Heart right ventricle (tissue), 16 donors: ENCODE results near the gene GPR12. TPM values are rescaled to one million over a fixed set of nuclear protein-coding genes. Genes with fewer than 3 reads are reported as not detected.
"Not testable (repeated sequence)": the region's sequence is repeated elsewhere in the genome, so short reads cannot be mapped to it uniquely, and the experiment has no call there.

Source experiments
- ATAC-seq, 8 donors: fragments of 200-7000 bp; cut with Tn5 transposase; one replicate each; pipeline ENCODE4 v1.9.1; 2020; ENCODE audit warnings: mild to moderate bottlenecking in 8 of 8, moderate library complexity in 8 of 8, moderate number of reproducible peaks in 1 of 8
- DNase-seq, 2 donors: peaks; one replicate each; pipeline ENCODE4 v3.0.0-alpha.2; 2020
- H3K27ac ChIP-seq, 10 donors: fragments of 200-600 bp; sonication (generic) in 2 of 10; one replicate each; pipeline versions ENCODE4 v1.5.0 to v1.8.0; 2020 to 2022; ENCODE audit warnings: mild to moderate bottlenecking in 3 of 10
- H3K27me3 ChIP-seq, 7 donors: fragments of 200-600 bp; one replicate each; pipeline ENCODE4 v1.8.0; 2021 to 2022; ENCODE audit warnings: mild to moderate bottlenecking in 2 of 7
- H3K36me3 ChIP-seq, 9 donors: fragments of 200-600 bp; sonication (generic) in 1 of 9; one replicate each; pipeline versions ENCODE4 v1.5.0 to v1.8.0; 2020 to 2022; ENCODE audit warnings: mild to moderate bottlenecking in 2 of 9
- H3K4me1 ChIP-seq, 9 donors: fragments of 200-600 bp; sonication (generic) in 1 of 9; one replicate each; pipeline versions ENCODE4 v1.5.0 to v1.8.0; 2020 to 2022; ENCODE audit warnings: mild to moderate bottlenecking in 4 of 9
- H3K4me3 ChIP-seq, 10 donors: fragments of 200-600 bp; sonication (generic) in 2 of 10; one replicate each; pipeline versions ENCODE4 v1.5.0 to v1.8.0; 2020 to 2022; ENCODE audit warnings: mild to moderate bottlenecking in 7 of 10, moderate library complexity in 2 of 10
- H3K9me3 ChIP-seq, 11 donors: fragments of 200-600 bp in 10 of 11; sonication (generic) in 2 of 11; one replicate each; pipeline versions ENCODE4 v1.5.0 to v1.8.0; 2013 to 2022; ENCODE audit warnings: mild to moderate bottlenecking in 2 of 11, control low read depth in 1 of 11, moderate library complexity in 1 of 11
- WGBS, 2 donors: extraction: QIAGEN DNeasy Blood & Tissue Kit; methylation state at CpG; one replicate each; pipeline ENCODE4 v1.1.7; 2013; ENCODE audit warnings: inconsistent platforms in 1 of 2; 5-methylcytosine and 5-hydroxymethylcytosine counted together
- intact Hi-C, 10 donors: fragments of 100-400 bp; cut with DNase I; formaldehyde crosslinking; loops; one replicate each; pipeline versions ENCODE4 v1.11.1 to v1.14.2; 2022
- polyA plus RNA-seq, 2 donors: library from polyadenylated mRNA; stranded (reverse); fragments of 200-250 nt; gene quantifications; one replicate each; pipeline ENCODE4 v1.2.3, GENCODE V29; 2013
- total RNA-seq, 10 donors: library from RNA; stranded (reverse); fragmentation: NEBNext Ultra II Directional in 3 of 10; extraction: Animal tissue kit (Norgen Biotek cat#: 25700) in 3 of 10; gene quantifications; one replicate each; pipeline versions ENCODE4 v1.2.1 to v1.2.4, GENCODE V29; 2021 to 2023
- TF ChIP-seq, protein P1 (sequence below), 9 donors: fragments of 200-600 bp; sonication (generic) in 2 of 9; IDR thresholded peaks; one replicate each; pipeline versions ENCODE4 v1.5.0 to v1.8.0; 2021 to 2022; ENCODE audit warnings: antibody characterized with exemption in 9 of 9, mild to moderate bottlenecking in 5 of 9, moderate library complexity in 1 of 9
- donor health status: Arrhythmogenic right ventricular cardiomyopathy.
- donor health status: ischemic (EF 13 %, LVEDD 7.1; RV severe dilation, severe dysfunction).
- donor health status: healthy with polysubstance abuse.
- donor health status: DM: no; HTN: yes; CAD: no.
- donor health status: DM: no; HTN: no; CAD: no.
- donor health status: ischemic (EF 25% LVEDD 6.9; RV normal size, moderate dysfunction).
- donor health status: ischemic (EF 25% LVEDD 5.7; RV mildly dilated, moderate dysfunction).
- donor health status: healthy.
- donor health status: DM: yes; HTN: yes; CAD: no.
- donor health status: Ischemic cardiomyopathy.
- donor health status: ischemic (EF 35%, LVEDD 5.7; RV mildly dilated, moderate dysfunction).
- donor health status: nonischemic (EF 11% LVEDD 7.7; RV severe dilation, severe dysfunction).
- donor health status: DM: yes; HTN: yes; CAD: no.
- donor health status: PGD.
- donor health status: ischemic (EF 29% LVEDD 5.4; RV normal size, mild dysfunction).
- donor health status: nonischemic (EF 23%, LVEDD 6.1; RV moderate dilation, normal function).

GPR12 gene
- total and polyA plus RNA-seq, 12 donors = 0.04 to 0.22 (median 0.09) TPM; not detected in 4

DNA sequence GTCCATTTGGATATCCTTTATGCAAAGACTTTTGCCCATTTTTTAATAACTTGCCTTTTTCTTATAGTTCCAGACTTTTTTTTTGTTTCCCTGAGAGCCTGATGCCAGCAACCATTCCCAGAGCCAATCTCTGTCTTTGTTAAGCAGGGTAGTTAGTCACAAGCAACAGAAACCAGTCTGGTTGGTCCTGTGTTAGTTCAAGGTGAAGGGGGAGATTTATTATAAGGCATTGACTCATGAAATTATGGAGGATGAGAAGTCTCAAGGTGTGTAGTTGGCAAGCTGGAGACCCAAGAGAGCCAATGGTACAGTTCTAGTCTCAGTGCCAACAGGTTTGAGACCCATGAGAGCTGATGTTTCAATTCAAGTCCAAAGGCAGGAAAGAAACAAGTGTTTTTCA, 33.0 kb downstream of the GPR12 start:
- H3K27me3 ChIP-seq = peaks cover 0 to 4% (median 0%) of the 10 kb centered on the region in 7 donors
- ATAC-seq (no peak), DNase-seq (no peak)
- no peak overlapping the region for H3K4me3 ChIP-seq
- H3K36me3 ChIP-seq = no peaks in the 10 kb centered on the region
- H3K27ac ChIP-seq = peak overlapping the region in 2 of 10 donors; percentile 9 to 16
- H3K4me1 ChIP-seq = peaks cover 0 to 3% (median 0%) of the 10 kb centered on the region in 9 donors
- intact Hi-C loops = no loop called here
- TF ChIP-seq, protein P1, sequence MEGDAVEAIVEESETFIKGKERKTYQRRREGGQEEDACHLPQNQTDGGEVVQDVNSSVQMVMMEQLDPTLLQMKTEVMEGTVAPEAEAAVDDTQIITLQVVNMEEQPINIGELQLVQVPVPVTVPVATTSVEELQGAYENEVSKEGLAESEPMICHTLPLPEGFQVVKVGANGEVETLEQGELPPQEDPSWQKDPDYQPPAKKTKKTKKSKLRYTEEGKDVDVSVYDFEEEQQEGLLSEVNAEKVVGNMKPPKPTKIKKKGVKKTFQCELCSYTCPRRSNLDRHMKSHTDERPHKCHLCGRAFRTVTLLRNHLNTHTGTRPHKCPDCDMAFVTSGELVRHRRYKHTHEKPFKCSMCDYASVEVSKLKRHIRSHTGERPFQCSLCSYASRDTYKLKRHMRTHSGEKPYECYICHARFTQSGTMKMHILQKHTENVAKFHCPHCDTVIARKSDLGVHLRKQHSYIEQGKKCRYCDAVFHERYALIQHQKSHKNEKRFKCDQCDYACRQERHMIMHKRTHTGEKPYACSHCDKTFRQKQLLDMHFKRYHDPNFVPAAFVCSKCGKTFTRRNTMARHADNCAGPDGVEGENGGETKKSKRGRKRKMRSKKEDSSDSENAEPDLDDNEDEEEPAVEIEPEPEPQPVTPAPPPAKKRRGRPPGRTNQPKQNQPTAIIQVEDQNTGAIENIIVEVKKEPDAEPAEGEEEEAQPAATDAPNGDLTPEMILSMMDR (IDR thresholded peaks at IDR 0.05) = no peak
- no peaks in the 10 kb centered on the region for H3K9me3 ChIP-seq

- WGBS, 2 donors = 72 to 84% methylated on average over 3 of the region's 3 CpGs
- H3K36me3 ChIP-seq = no peaks in the 10 kb centered on the region
- H3K4me3 ChIP-seq = no peak overlapping the region
- DNase-seq = no peak
- H3K27ac ChIP-seq = peak overlapping the region in 2 of 10 donors; percentile 9 to 16
- intact Hi-C loops = no loop called here
- ATAC-seq = peak in 5 of 8 donors; percentile 40 to 72 (median 51)
- peaks cover 0 to 3% (median 0%) of the 10 kb centered on the region in 9 donors for H3K4me1 ChIP-seq
- H3K9me3 ChIP-seq = no peaks in the 10 kb centered on the region
- TF ChIP-seq, protein P1 (IDR thresholded peaks at IDR 0.05) = no peak
- H3K27me3 ChIP-seq = peaks cover 0 to 6% (median 0%) of the 10 kb centered on the region in 7 donors
Measured at GRCh38 chr13:26727122-26727521, 33.5 kb downstream of the GPR12 start.

DNA sequence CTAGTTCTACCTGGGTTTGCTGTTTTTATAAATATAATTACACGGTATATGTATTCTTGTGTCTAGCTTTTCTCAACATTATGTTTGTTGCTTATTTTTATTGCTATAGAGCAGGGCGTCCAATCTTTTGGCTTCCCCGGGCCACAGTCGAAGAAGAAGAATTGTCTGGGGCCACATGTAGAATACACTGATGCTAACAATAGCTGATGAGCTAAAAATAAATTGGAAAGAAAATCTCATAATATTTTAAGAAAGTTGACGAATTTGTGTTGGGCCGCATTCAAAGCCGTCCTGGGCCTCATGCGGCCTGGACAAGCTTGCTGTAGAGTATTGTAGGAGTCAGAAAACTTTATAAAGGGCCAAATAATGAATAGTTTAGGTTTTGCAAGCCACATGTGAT, 33.9 kb downstream of the GPR12 start:
- Histone ChIP-seq H3K36me3 (no peaks in the 10 kb centered on the region), H3K4me3 (no peak overlapping the region), H3K27ac (peak overlapping the region in 1 of 10 donors; percentile 12), H3K27me3 (peaks cover 0 to 8% (median 0%) of the 10 kb centered on the region in 7 donors), H3K4me1 (peaks cover 0 to 3% (median 0%) of the 10 kb centered on the region in 9 donors), H3K9me3 (no peaks in the 10 kb centered on the region)
- WGBS, 2 donors = 76 to 82% methylated on average over 8 of the region's 8 CpGs
- DNase-seq (no peak), ATAC-seq (peak in 5 of 8 donors; percentile 22 to 55 (median 51))
- intact Hi-C loops = no loop called here
- TF ChIP-seq, protein P1 (IDR thresholded peaks at IDR 0.05) = no peak

DNA sequence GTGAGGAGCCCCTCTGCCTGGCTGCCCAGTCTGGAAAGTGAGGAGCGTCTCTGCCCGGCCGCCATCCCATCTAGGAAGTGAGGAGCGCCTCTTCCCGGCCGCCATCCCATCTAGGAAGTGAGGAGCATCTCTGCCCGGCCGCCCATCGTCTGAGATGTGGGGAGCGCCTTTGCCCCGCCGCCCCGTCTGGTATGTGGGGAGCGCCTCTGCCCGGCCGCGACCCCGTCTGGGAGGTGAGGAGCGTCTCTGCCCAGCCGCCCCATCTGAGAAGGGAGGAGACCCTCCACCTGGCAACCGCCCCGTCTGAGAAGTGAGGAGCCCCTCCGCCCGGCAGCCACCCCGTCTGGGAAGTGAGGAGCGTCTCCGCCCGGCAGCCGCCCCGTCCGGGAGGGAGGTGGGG, 37.0 kb downstream of the GPR12 start:
- ATAC-seq, DNase-seq, H3K36me3 ChIP-seq, H3K9me3 ChIP-seq, intact Hi-C loops, H3K4me1 ChIP-seq, H3K27ac ChIP-seq, H3K4me3 ChIP-seq, H3K27me3 ChIP-seq: not testable (repeated sequence)
- WGBS, 2 donors = 93 to 98% methylated on average over 9 to 11 of the region's 31 CpGs

DNA sequence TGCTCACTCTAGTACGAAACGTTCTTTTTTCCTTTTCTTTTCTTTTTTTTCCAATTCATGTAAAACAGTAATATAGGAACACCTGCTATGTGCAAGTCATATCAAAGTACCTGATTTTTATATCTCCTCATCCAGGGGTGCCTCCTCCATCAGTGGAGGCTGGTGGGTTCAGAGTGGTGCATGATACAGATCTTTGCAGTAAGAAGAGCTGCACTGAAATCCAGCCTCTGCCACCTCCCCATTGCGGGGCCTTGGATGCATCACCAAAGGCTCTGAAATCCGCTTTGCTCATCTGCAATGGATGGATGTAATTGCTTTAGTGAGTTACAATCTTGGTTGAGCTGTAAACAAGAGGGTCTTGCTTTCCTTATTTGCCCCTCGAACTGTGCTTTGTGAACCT, 38.3 kb downstream of the GPR12 start:
- TF ChIP-seq, protein P1 (IDR thresholded peaks at IDR 0.05) = no peak
- Histone ChIP-seq H3K4me3 (no peak overlapping the region), H3K27ac (no peak overlapping the region), H3K27me3 (peaks cover 0 to 9% (median 3%) of the 10 kb centered on the region in 7 donors), H3K4me1 (peaks cover 0 to 3% (median 0%) of the 10 kb centered on the region in 9 donors), H3K36me3 (no peaks in the 10 kb centered on the region), H3K9me3 (no peaks in the 10 kb centered on the region)
- DNase-seq (no peak), ATAC-seq (no peak)
- 82 to 88% methylated on average over 5 of the region's 5 CpGs for WGBS, 2 donors
- intact Hi-C loops = no loop called here
